GM19099 (cell line): ENCODE measurements around the gene ERAP2.

Experiments
- POLR2A ChIP-seq: IDR thresholded peaks from 3 replicates; pipeline ENCODE4 v1.6.1; 2011; ENCODE audit warnings: low read depth; ENCODE audit not compliant: insufficient read length; ENCODE audit errors: extremely low read depth

ERAP2 gene

DNA sequence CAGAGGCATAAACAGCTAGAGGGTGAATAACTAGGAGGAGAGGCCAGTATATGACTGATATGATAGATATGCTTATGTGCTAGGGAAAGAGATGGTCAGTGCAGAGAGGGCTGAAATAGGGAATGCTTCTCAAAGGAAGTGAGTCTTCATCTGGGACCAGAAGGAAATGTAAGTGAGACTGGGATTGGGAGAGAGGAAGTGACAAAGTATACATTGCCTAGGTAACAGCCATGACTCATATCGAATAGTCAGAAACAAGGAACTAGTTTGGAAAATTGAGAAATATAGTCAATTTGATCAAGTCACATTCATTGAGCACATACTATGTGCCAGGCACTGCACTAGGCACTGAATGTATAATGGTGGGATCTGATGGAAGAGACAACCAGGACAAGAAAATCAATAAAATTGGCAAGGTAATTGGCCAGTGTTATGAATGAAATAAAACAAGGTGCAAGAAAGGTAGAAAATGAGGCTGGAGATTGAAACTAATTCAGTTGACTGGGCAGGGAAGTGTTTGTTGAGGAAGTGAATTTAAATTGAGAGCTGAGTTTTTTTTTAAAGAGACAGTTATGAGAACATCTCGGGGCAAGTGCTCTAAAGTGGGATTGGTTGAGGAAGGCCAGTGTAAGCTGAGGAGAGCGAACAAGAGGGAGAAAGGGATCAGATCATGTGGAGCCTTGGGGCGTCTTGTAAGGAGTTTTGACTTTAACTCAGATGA lies 4.3 kb downstream of the ERAP2 start:
- no peak for TF ChIP-seq POLR2A

DNA sequence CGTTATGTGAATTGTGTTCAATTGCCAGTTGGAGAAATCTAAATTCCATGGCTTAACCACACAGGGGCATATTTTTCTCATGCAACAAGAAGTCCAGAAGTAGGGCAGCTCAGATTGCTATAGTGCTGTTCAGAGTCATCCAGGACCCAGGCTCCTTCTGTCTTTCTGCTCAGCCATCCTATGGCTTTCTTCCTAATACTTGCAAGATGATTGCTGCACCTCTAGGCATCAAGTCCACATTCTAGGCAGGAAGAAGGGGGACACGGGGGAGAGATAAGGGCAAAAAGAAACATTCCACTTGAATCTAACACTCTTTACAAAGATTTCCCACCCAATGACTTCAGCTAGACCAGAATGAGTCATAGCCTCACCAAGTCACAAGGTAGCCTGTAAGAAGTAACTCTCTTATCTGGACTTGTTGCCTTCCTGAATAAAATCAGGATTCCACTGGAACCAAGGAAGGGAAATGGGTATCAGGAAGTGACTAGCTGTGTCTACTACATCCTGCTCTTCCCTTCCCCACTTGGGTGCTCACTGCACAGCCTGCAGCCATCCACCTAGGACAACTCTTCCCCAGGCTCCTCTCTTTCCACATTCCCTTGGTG lies 5.3 kb downstream of the ERAP2 start:
- no peak for TF ChIP-seq POLR2A

DNA sequence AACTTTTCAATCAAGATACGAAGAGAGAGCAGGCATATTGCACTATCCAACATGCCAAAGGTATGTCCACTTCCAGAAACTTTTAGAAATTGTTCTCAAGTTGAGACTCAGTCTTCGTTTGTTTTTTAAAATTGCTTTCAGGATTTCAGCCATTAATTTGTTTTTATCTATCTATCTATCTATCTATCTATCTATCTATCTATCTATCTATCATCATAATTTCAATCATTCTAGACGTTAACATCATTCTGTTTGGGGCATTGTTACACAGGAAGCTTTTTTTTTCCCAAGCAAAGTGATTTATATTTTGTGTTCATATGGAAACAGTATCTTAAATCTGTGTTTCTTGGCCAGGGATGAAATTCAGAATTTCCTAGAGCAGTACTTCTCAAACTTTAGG lies 7.6 kb downstream of the ERAP2 start:
- no peak for TF ChIP-seq POLR2A

DNA sequence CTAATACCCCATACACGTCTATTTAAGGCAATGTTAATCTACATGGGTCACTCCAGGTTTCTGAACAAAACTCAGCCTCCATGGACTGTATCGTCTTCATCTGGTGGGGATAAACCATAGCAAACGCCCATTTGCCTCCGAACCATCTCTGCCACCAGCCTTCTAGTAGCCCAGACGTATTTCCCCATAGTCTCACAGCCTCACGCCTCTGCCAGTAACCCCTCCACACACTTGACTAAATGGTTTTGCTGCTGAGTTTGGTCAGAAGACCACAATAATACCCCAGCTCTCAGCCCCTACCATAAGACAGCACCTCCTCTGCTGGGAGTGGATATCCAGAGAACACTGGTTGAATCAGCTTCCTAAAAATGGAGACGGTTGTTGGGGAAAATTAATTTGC lies 8.7 kb downstream of the ERAP2 start:
- TF ChIP-seq POLR2A: no peak

DNA sequence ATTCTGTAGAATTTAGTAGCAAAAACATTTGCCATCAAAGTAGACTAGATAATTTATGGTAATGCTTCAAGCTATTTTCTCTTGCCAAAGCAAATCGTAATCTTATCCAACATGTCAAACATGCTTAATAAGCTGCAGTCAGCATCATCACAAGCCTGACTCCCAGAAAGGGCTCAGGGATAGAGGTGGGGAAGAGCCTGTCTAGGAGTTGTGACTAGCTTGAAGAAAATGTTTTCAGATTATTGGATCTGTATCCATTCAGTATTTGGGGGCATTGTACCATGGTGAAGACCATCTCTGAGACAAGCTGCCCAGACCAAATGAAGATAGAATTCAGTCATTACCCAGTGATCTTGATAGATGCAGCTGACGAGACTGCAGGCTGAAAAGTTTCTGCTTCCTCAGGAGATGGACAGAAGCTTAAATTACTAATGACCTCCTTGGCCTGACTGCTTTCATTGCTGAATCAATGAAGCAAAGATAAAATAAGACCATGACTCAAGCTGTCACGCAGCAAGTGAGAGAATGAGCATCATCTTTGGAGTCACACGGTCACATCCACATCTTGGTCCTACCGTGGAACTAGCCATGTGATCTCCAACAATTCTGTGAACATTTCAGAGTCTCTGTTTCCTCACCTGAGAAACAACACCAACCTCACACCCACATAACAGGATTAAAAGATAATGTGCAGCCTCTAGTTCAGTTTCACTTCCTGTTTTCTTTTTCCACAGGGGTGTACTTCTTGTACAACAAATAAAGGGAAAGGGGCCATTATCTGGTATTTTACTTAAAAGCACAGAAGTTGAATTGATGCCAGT lies 9.4 kb downstream of the ERAP2 start:
- no peak for TF ChIP-seq POLR2A

DNA sequence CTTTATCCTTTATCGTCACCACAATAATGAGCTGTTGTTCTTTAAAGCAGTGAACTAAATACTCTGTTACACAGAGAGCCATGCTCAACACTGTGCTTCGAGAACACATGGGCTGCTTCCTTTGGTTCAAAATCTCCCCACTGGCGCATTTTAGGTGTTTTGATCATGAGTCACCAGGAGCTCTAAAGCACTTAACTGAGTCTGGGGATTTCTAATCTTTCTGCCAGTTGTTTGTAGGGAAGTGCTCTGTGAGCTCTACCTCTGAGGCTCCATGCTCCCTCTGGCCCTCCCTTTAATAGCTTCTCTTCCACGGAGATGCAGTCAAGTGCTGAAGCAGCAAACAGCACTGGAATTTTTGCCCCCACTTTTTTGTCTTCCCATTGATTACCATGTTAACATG lies 17.0 kb downstream of the ERAP2 start:
- TF ChIP-seq POLR2A: no peak

GRCh38 chr5:96896276-96896675 lies 20.0 kb downstream of the ERAP2 start:
- no peak for TF ChIP-seq POLR2A

- TF ChIP-seq POLR2A: no peak
Observed at GRCh38 chr5:96896806-96897205, 20.5 kb downstream of the ERAP2 start.

DNA sequence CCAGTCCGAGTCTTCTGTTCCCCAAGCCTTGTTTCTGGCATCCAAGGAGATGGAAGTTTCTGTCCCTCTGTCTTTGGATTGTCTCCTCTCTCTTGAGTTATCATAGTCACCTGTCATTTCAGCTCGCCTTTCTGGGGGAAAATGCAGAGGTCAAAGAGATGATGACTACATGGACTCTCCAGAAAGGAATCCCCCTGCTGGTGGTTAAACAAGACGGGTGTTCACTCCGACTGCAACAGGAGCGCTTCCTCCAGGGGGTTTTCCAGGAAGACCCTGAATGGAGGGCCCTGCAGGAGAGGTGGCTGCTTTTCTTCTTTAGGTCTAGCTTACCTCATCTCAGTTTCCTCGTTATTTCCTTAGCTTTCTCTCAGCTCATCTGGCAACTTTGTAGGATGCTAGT lies 25.1 kb downstream of the ERAP2 start:
- TF ChIP-seq POLR2A: no peak

- no peak for TF ChIP-seq POLR2A
Observed at GRCh38 chr5:96901841-96902240, 25.5 kb downstream of the ERAP2 start.

DNA sequence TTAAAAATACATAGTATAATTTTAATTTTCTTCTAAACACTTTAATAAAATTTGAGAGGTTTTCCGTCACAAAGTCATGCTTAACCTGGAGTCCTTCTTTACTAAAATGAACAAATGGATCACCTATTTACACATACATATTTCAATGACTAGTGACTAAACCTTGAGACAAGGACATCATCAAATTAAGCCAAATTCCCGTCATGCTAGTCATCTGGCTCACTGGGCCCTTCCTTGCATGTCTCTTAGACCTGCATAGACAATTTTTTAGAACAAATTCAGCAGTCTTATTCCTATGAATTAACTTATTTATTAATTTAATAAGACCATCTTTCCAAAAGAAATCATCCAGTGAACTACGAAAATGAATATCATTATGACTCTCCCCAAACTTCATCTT lies 26.6 kb downstream of the ERAP2 start:
- no peak for TF ChIP-seq POLR2A

DNA sequence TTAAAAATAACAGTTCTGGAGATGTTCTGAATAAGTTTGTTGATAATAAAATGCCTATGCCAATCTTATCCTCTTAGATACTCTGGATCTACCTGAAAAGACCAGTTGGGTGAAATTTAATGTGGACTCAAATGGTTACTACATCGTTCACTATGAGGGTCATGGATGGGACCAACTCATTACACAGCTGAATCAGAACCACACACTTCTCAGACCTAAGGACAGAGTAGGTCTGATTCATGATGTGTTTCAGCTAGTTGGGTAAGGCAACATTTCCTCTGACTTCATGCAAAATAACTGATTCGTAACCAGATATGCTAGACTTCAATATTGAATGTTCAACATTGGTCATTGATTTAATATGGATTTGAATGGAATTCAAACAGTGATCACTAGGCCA lies 27.0 kb downstream of the ERAP2 start:
- TF ChIP-seq POLR2A: no peak

DNA sequence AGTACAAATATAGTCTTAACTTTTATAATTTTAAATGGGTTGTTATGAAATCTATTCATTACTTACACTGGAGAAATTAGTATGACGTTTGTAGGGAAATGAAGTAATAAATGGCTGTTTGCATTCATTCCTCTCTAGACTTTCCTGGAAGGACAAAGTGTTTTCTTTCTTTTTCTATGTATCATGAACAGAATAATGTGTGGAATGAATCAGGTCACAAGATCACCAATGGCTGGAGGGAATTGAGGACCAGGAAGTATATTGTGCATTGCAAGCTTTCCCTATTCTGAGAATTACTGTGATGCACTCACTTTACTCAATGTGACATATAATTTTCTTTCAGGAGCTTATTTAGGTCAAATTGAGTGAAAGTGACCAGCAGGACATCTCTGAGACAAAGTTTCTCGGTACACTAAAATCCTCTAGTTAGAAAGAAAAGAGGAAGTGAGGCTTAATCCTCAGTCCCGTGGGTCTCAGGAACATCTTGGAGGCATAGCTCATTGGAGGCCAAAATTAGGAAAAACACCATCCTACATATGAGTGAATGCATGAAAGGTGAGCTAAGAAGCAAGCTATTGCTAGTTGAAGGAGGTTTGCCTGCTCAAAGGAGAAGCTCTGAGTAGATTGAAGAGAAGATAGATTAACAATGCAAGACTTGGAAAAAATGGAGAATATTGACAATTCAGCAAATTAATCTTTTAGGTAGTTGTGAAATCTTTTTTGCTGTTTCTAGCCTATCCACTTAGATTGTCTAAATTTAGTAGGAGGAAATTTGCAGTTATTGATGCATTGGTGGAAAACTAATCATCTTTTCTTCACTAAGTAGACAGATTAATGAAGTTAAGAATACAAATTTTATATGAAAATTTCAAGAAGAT lies 28.0 kb downstream of the ERAP2 start:
- TF ChIP-seq POLR2A: no peak

- TF ChIP-seq POLR2A: no peak
Observed at GRCh38 chr5:96905864-96906263, 29.6 kb downstream of the ERAP2 start.

GRCh38 chr5:96909003-96909402 lies 32.7 kb downstream of the ERAP2 start:
- TF ChIP-seq POLR2A: no peak
